Retinal pigment epithelial cell (primary cell): Measurements from ENCODE around the gene PARM1.

Experiments used
- DNase-seq: peaks from one replicate; pipeline ENCODE4 v3.0.0-alpha.2; 2010; ENCODE audit warnings: low read depth
- H3K4me3 ChIP-seq: 2 replicates; pipeline ENCODE4 v1.5.1; 2011; ENCODE audit warnings: mild to moderate bottlenecking, low read length, control low read depth, moderate library complexity
- CTCF ChIP-seq: conservative IDR thresholded peaks from 2 replicates; pipeline ENCODE4 v1.5.1; 2011; ENCODE audit warnings: low read depth, low read length, control low read depth, inconsistent platforms

Gene PARM1

GRCh38 chr4:75087416-75087815 lies 154.5 kb downstream of the PARM1 start:
- no peak for TF ChIP-seq CTCF
- H3K4me3 ChIP-seq: no peak overlapping the region
- no peak for DNase-seq

DNA sequence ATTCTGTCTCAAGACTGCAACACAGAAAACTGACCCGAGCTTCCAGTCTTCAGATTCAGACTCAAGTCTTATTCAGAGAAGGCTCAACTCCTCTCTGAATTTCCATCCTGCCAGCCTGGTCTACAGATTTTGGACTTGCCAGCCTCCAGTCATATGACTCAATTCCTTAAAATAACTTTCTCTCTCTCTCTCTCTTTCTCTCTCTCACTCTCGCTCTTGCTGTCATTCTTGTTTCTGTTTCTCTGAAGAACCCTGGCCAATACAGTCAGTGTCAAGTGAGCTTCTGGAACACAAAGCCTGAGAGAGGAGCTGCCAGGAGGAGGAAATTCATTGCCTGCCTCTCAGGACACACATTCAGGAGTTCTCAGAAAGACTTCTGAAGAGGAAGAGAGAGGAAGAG lies 154.9 kb downstream of the PARM1 start:
- no peak overlapping the region for H3K4me3 ChIP-seq
- no peak for TF ChIP-seq CTCF
- DNase-seq: no peak

DNA sequence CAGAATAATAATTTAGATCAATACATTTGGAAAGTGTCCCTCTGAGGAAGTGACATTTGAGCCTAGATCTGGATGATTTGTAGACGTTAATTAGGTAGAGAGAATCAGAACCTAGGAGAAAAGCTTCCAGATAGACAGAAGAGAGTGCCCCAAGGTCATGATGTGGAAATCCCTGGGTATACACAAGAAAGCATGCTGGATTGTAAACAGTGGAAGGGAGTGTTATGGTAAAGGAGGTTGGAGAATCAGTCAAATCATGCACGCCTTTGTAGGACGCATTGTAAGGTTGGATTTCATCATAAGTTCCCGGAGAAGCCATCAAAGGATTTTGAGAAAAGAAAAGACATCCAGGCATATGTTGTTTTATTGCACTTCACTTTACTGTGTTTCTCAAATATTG lies 156.3 kb downstream of the PARM1 start:
- H3K4me3 ChIP-seq: no peak overlapping the region
- no peak for TF ChIP-seq CTCF
- no peak for DNase-seq

- no peak for TF ChIP-seq CTCF
- no peak for DNase-seq
- no peak overlapping the region for H3K4me3 ChIP-seq
Measured at GRCh38 chr4:75099321-75099720, 166.4 kb downstream of the PARM1 start.
